Lower leg skin (tissue), 4 donors: ENCODE results near the gene ZFYVE27. TPM values are rescaled to one million over a fixed set of nuclear protein-coding genes. Genes with fewer than 3 reads are reported as not detected.

Source experiments
- DNase-seq, 2 donors: peaks; one replicate each; pipeline ENCODE4 v3.0.0-alpha.2; 2019; ENCODE audit warnings: low spot score in 2 of 2
- H3K4me3 ChIP-seq: fragments of 200-600 bp; sonication (generic); 2 replicates; pipeline ENCODE4 v1.5.1; 2017; ENCODE audit warnings: mild to moderate bottlenecking, low read depth; ENCODE audit not compliant: poor library complexity, severe bottlenecking
- POLR2A ChIP-seq, 2 donors: fragments of 450-650 bp; IDR thresholded peaks; one replicate each; pipeline ENCODE4 v1.6.1; 2016 to 2017; ENCODE audit warnings: antibody characterized with exemption in 2 of 2, mild to moderate bottlenecking in 1 of 2, moderate library complexity in 1 of 2
- WGBS, 2 donors: methylation state at CpG; one replicate each; pipeline ENCODE4 v1.1.5; 2018; 5-methylcytosine and 5-hydroxymethylcytosine counted together
- intact Hi-C: fragments of 100-400 bp; cut with DNase I; formaldehyde crosslinking; loops from one replicate; pipeline ENCODE4 v1.15.0; 2023; ENCODE audit warnings: low total_unique reads
- total RNA-seq, 4 donors: library from RNA; depleted of rRNA; stranded (reverse); fragments of >200 nt; gene quantifications; one replicate each; pipeline ENCODE4 v1.1.0, GENCODE V29; 2016
- TF ChIP-seq, protein P1 (sequence below), 3 donors: fragments of 450-650 bp; IDR thresholded peaks; one replicate each; pipeline ENCODE4 v1.5.1; 2016; ENCODE audit warnings: antibody characterized with exemption in 3 of 3, mild to moderate bottlenecking in 3 of 3, moderate library complexity in 2 of 3

The ZFYVE27 gene
- total RNA-seq, 4 donors from 2014 or later, result 18.7 to 35.0 (median 21.4) TPM

DNA sequence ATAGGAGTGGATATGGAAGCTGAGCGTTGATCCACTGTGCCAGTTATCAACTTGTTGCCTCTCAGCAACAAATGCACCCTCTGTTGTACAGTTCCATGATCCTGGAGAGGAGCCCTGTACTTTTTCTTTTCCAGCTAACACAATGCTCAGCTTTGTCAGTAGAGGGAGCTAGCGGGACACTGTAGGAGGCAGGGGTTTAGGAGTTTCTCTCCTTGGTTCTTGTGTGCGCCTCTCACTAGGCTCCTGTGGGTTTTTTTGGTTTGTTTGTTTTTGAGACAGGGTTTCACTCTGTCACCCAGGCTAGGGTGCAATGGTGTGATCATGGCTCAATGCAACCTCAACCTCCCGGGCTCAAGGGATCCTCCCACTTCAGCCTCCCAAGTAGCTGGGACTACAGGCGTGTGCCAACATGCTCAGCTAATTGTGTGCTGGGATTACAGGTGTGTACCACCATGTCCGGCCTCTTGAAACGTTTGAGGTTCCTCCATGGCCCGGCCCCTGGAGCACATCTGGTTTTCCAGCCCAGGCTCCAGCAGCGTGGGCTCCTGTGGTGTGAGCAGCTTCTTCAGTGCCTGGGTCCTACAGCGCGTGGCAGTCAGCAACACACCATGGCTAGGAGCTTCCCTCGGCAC lies 35.4 kb upstream of the ZFYVE27 start:
- no peak overlapping the region for H3K4me3 ChIP-seq
- no peak for TF ChIP-seq POLR2A (IDR thresholded peaks at IDR 0.05)
- TF ChIP-seq, protein P1, sequence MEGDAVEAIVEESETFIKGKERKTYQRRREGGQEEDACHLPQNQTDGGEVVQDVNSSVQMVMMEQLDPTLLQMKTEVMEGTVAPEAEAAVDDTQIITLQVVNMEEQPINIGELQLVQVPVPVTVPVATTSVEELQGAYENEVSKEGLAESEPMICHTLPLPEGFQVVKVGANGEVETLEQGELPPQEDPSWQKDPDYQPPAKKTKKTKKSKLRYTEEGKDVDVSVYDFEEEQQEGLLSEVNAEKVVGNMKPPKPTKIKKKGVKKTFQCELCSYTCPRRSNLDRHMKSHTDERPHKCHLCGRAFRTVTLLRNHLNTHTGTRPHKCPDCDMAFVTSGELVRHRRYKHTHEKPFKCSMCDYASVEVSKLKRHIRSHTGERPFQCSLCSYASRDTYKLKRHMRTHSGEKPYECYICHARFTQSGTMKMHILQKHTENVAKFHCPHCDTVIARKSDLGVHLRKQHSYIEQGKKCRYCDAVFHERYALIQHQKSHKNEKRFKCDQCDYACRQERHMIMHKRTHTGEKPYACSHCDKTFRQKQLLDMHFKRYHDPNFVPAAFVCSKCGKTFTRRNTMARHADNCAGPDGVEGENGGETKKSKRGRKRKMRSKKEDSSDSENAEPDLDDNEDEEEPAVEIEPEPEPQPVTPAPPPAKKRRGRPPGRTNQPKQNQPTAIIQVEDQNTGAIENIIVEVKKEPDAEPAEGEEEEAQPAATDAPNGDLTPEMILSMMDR (IDR thresholded peaks at IDR 0.05), result peak in 1 of 3 donors; percentile 35
- intact Hi-C loops, result no loop called here
- whole genome bisulfite sequencing, 2 donors, result 35 to 42% methylated on average over 12 of the region's 12 CpGs
- DNase-seq, result peak in 1 of 2 donors; percentile 44

DNA sequence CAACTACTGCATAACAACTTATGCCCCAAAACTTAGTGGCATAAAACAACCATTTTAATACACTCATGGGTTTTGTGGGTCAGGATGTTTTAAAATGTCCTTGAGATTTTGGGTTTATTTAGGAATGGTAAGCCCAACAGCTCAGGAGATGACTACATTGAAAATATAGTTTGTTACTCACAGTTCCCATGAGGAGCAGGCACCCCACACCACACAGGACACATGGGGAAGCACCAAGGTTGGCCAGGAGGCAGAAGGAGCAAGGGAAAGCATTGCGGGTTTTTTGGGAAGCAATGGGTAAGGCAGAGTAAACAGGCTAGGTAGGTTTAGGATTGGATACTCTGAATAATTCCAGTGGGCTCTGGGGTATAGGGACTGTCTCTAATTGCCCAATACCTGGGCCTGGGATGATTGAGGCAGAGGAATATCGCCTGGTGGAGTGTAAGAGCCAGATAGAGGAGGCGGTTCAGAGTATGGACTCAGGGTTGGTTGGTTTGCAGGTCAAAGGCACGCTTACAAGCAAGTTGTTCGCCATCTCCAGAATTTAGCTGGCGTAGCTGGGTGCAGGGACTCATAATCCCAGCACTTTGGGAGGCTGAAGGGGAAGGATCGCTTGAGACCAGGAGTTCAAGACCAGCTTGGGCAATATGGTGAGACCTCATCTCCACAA lies 33.4 kb upstream of the ZFYVE27 start:
- 89 to 94% methylated on average over 7 of the region's 7 CpGs for WGBS, 2 donors
- no peak for DNase-seq
- intact Hi-C loops, result no loop called here
- H3K4me3 ChIP-seq, result no peak overlapping the region
- TF ChIP-seq POLR2A (IDR thresholded peaks at IDR 0.05), result no peak
- TF ChIP-seq, protein P1 (IDR thresholded peaks at IDR 0.05), result no peak

GRCh38 chr10:97704341-97704740 lies 32.6 kb upstream of the ZFYVE27 start:
- H3K4me3 ChIP-seq, result no peak overlapping the region
- intact Hi-C loops, result no loop called here
- no peak for DNase-seq
- no peak for TF ChIP-seq POLR2A (IDR thresholded peaks at IDR 0.05)
- TF ChIP-seq, protein P1 (IDR thresholded peaks at IDR 0.05), result no peak
- 55 to 57% methylated on average over 1 of the region's 1 CpG for WGBS, 2 donors

GRCh38 chr10:97705006-97705670 lies 31.8 kb upstream of the ZFYVE27 start:
- TF ChIP-seq POLR2A (IDR thresholded peaks at IDR 0.05), result no peak
- 91 to 94% methylated on average over 3 of the region's 3 CpGs for WGBS, 2 donors

DNA sequence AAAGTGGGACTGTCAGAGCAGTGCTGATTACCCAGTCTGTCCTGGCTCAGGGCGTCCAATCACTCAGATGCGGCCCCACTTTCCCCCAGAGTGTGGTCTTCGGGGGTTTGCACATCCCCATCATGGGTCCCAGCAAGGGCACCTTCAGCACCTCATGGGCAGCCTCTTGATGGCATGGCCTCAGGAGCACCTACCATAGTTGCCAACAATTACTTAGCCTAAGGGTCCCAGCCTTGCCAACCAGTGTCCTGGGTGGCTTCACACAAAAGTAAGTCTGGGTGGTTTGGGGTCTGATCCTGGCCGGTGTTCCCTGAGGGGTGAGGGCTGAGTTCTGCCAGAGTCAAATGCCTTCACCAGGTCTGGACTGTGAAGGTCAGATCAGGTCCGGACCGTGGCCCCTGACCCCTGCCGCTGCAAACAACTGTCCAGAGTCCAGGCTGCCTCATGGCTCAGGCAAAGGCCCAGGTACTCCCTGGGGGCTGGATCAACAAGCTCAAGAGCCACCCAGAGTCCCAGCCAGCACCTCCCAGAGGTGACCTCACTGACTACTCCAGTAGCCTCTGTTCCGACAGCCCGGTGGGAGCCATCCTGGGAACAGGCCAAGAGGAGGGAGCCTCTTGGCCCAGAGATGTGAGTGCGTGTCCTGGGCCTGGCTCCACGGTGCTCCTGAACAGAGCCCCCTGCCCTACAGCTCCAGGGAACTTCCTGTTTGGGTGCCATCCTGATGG lies 29.6 kb upstream of the ZFYVE27 start:
- TF ChIP-seq POLR2A (IDR thresholded peaks at IDR 0.05), result no peak
- TF ChIP-seq, protein P1 (IDR thresholded peaks at IDR 0.05), result no peak
- intact Hi-C loops, result no loop called here
- H3K4me3 ChIP-seq, result no peak overlapping the region
- WGBS, 2 donors, result 83 to 86% methylated on average over 10 of the region's 11 CpGs
- DNase-seq, result no peak

More at GRCh38 chr10:97705006-97705670, 31.8 kb upstream of the ZFYVE27 start:
- DNase-seq, result no peak
- intact Hi-C loops, result no loop called here
- no peak overlapping the region for H3K4me3 ChIP-seq

DNA sequence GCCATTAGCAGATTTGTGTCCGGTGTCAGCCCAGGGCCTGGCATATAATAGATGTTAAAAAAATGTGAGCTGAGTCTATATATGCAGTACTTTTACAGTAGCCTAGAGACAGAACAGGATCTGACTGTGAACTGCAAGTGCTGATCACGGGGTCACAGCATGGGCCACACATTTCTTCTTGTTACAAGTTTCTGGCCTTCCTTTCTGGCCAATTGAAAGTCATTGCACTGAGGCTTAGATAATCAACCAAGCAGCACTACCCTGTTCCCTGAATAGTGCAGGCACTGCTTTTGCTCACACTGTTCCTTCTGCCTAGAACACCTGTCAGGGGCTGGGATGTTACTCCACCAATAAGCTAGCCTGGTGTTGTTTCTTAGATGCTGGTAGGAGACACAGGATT lies 28.8 kb upstream of the ZFYVE27 start:
- intact Hi-C loops, result no loop called here
- DNase-seq, result no peak
- H3K4me3 ChIP-seq, result no peak overlapping the region
- TF ChIP-seq POLR2A (IDR thresholded peaks at IDR 0.05), result no peak
- TF ChIP-seq, protein P1 (IDR thresholded peaks at IDR 0.05), result no peak
- WGBS, 2 donors, result 76 to 83% methylated on average over 2 of the region's 2 CpGs
